HFF-Myc (cell line): Measurements from ENCODE around the gene COG4.
A peak's percentile ranks its signal among the peaks of the same experiment; 100 is the strongest.

Experiments used
- DNase-seq: peaks from one replicate; pipeline ENCODE4 v3.0.0-alpha.2; 2011; ENCODE audit warnings: low read depth; ENCODE audit errors: extremely low read depth
- H3K4me3 ChIP-seq: replicated peaks from 2 replicates; pipeline ENCODE4 v1.5.1; 2011; ENCODE audit warnings: low read depth, mild to moderate bottlenecking, control low read depth, low read length
- CTCF ChIP-seq: IDR thresholded peaks from 2 replicates; pipeline ENCODE4 v1.5.1; 2012; ENCODE audit warnings: mild to moderate bottlenecking, low read depth, low read length, control low read depth; ENCODE audit errors: missing control alignments

The COG4 gene

GRCh38 chr16:70470927-70471341 lies 52.4 kb downstream of the COG4 start:
- H3K4me3 ChIP-seq = no peak overlapping the region
- DNase-seq = no peak
- TF ChIP-seq CTCF = peak; percentile 26

GRCh38 chr16:70470141-70470926 lies 53.0 kb downstream of the COG4 start:
- no peak for DNase-seq
- no peak overlapping the region for H3K4me3 ChIP-seq
- TF ChIP-seq CTCF = no peak

- TF ChIP-seq CTCF = no peak
- no peak for DNase-seq
- H3K4me3 ChIP-seq = no peak overlapping the region
Observed at GRCh38 chr16:70468776-70469525, 54.4 kb downstream of the COG4 start.

GRCh38 chr16:70467608-70468007 lies 55.7 kb downstream of the COG4 start:
- no peak overlapping the region for H3K4me3 ChIP-seq
- no peak for TF ChIP-seq CTCF
- no peak for DNase-seq

- no peak for DNase-seq
- TF ChIP-seq CTCF = no peak
- H3K4me3 ChIP-seq = no peak overlapping the region
Observed at GRCh38 chr16:70467113-70467512, 56.2 kb downstream of the COG4 start.

DNA sequence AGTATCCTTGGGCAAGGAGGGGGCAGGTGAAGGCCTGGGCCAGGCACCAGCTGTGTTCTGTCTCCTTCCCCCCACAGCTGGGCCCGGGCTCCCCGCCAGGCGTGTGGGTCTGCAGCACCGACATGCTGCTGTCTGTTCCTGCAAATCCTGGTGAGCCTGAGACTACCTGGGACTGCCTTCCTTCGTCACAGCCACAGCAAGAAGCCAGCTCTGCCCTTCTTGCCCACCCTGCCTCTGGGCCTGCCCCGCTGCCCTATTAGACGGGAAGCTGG lies 56.6 kb downstream of the COG4 start:
- TF ChIP-seq CTCF = no peak
- H3K4me3 ChIP-seq = no peak overlapping the region
- no peak for DNase-seq
